Mesenchymal stem cell (in vitro differentiated cells and primary cell): ENCODE data around the gene ZNF586.
A peak's percentile ranks its signal among the peaks of the same experiment; 100 is the strongest.

Source experiments
- DNase-seq: peaks from one replicate; pipeline ENCODE4 v3.0.0-alpha.2; 2013
- H2AFZ ChIP-seq: one replicate; pipeline ENCODE4 v1.6.1; 2013; ENCODE audit warnings: low read depth, mild to moderate bottlenecking, control low read depth, inconsistent platforms, low read length, moderate library complexity
- H2AK5ac ChIP-seq: 2 replicates; pipeline ENCODE4 v1.6.1; 2013; ENCODE audit warnings: low read length, moderate library complexity, mild to moderate bottlenecking, inconsistent platforms; ENCODE audit not compliant: severe bottlenecking
- H2BK120ac ChIP-seq: one replicate; pipeline ENCODE4 v1.6.1; 2013; ENCODE audit warnings: low read depth, mild to moderate bottlenecking, inconsistent platforms, low read length, moderate library complexity
- H2BK12ac ChIP-seq, 2 experiments: one replicate each; pipeline ENCODE4 v1.6.1; 2013; ENCODE audit warnings: inconsistent platforms in 2 of 2, low read length in 2 of 2, mild to moderate bottlenecking in 2 of 2, moderate library complexity in 2 of 2, control low read depth in 1 of 2
- H2BK15ac ChIP-seq: one replicate; pipeline ENCODE4 v1.6.1; 2013; ENCODE audit warnings: mild to moderate bottlenecking, low read depth, inconsistent platforms; ENCODE audit not compliant: poor library complexity, severe bottlenecking
- H2BK5ac ChIP-seq: 2 replicates; pipeline ENCODE4 v1.6.1; 2013; ENCODE audit warnings: low read depth, mild to moderate bottlenecking, low read length, control low read depth, inconsistent platforms; ENCODE audit not compliant: poor library complexity, severe bottlenecking
- H3K14ac ChIP-seq, 2 experiments: one replicate each; pipeline ENCODE4 v1.6.1; 2013; ENCODE audit warnings: inconsistent platforms in 2 of 2, low read length in 2 of 2, control low read depth in 1 of 2, mild to moderate bottlenecking in 1 of 2, moderate library complexity in 1 of 2
- H3K18ac ChIP-seq, 2 experiments: one replicate each; pipeline ENCODE4 v1.6.1; 2013; ENCODE audit warnings: inconsistent platforms in 2 of 2, low read length in 2 of 2, control low read depth in 1 of 2, low read depth in 1 of 2, mild to moderate bottlenecking in 1 of 2
- H3K23ac ChIP-seq, 2 experiments: one replicate each; pipeline ENCODE4 v1.6.1; 2013; ENCODE audit warnings: inconsistent platforms in 2 of 2, low read length in 2 of 2, mild to moderate bottlenecking in 2 of 2, moderate library complexity in 2 of 2, control low read depth in 1 of 2
- H3K27ac ChIP-seq: 2 replicates; pipeline ENCODE4 v1.5.1; 2013; ENCODE audit warnings: mild to moderate bottlenecking, moderate library complexity, low read length, control low read depth, inconsistent platforms; ENCODE audit not compliant: poor library complexity, severe bottlenecking
- H3K27me3 ChIP-seq, 2 experiments: 2 replicates each; pipeline versions ENCODE4 v1.6.1 to v1.7.0; 2013; ENCODE audit warnings: low read length in 2 of 2, mild to moderate bottlenecking in 2 of 2, moderate library complexity in 2 of 2, control low read depth in 1 of 2, inconsistent platforms in 1 of 2; ENCODE audit not compliant: control insufficient read depth in 1 of 2, insufficient read depth in 1 of 2
- H3K36me3 ChIP-seq, 2 experiments: 2 replicates each; pipeline versions ENCODE4 v1.6.1 to v1.7.0; 2013; ENCODE audit warnings: low read length in 2 of 2, control low read depth in 1 of 2, inconsistent platforms in 1 of 2, low read depth in 1 of 2, mild to moderate bottlenecking in 1 of 2; ENCODE audit not compliant: insufficient read depth in 2 of 2, control insufficient read depth in 1 of 2
- H3K4ac ChIP-seq, 2 experiments: one replicate each; pipeline ENCODE4 v1.6.1; 2013; ENCODE audit warnings: inconsistent platforms in 2 of 2, low read length in 2 of 2, mild to moderate bottlenecking in 2 of 2, moderate library complexity in 2 of 2, control low read depth in 1 of 2, low read depth in 1 of 2
- H3K4me1 ChIP-seq: 2 replicates; pipeline ENCODE4 v1.6.1; 2013; ENCODE audit warnings: low read depth, low read length, control low read depth; ENCODE audit not compliant: control insufficient read depth, insufficient read depth
- H3K4me2 ChIP-seq: 2 replicates; pipeline ENCODE4 v1.6.1; 2013; ENCODE audit warnings: low read length, mild to moderate bottlenecking, inconsistent platforms; ENCODE audit not compliant: poor library complexity, severe bottlenecking
- H3K4me3 ChIP-seq, 2 experiments: 2 replicates each; pipeline versions ENCODE4 v1.5.1 to v1.7.0; 2013; ENCODE audit warnings: low read length in 2 of 2, mild to moderate bottlenecking in 2 of 2, control low read depth in 1 of 2, low read depth in 1 of 2; ENCODE audit not compliant: insufficient read depth in 1 of 2
- H3K79me1 ChIP-seq: replicated peaks from 2 replicates; pipeline ENCODE4 v1.6.1; 2013; ENCODE audit warnings: mild to moderate bottlenecking, control low read depth, low read length, inconsistent platforms; ENCODE audit not compliant: poor library complexity, severe bottlenecking
- H3K9ac ChIP-seq: 2 replicates; pipeline ENCODE4 v1.7.0; 2013; ENCODE audit warnings: mild to moderate bottlenecking, low read length, moderate library complexity
- H3K9me3 ChIP-seq: 2 replicates; pipeline ENCODE4 v1.7.0; 2013; ENCODE audit warnings: mild to moderate bottlenecking, low read length; ENCODE audit not compliant: control insufficient read depth
- H4K8ac ChIP-seq: one replicate; pipeline ENCODE4 v1.6.1; 2013; ENCODE audit warnings: inconsistent platforms, mild to moderate bottlenecking, low read length, moderate library complexity
- H4K91ac ChIP-seq: one replicate; pipeline ENCODE4 v1.6.1; 2013; ENCODE audit warnings: mild to moderate bottlenecking, low read length, inconsistent platforms
- WGBS: methylation state at CpG from one replicate; pipeline ENCODE4 v1.1.7; 2013; ENCODE audit warnings: mixed read lengths; 5-methylcytosine and 5-hydroxymethylcytosine counted together

The ZNF586 gene

GRCh38 chr19:57771417-57771816 is 1.9 kb downstream of the ZNF586 start:
- Histone ChIP-seq H2BK15ac (no peak overlapping the region), H3K27ac (no peak overlapping the region), H3K14ac (no peak overlapping the region), H3K23ac (no peak overlapping the region), H3K4me3 (peak overlapping the region in 1 of 2 experiments; percentile 27), H3K18ac (no peak overlapping the region), H2AFZ (no peak overlapping the region), H3K9ac (no peak overlapping the region), H3K79me1 (peaks cover 13% of the 10 kb centered on the region), H3K4me2 (no peak overlapping the region), H3K36me3 (peaks cover 28 to 38% of the 10 kb centered on the region in 2 experiments), H3K27me3 (no peaks in the 10 kb centered on the region), H2BK120ac (no peak overlapping the region), H2AK5ac (no peak overlapping the region), H2BK12ac (no peak overlapping the region), H3K4me1 (peaks cover 4% of the 10 kb centered on the region), H4K91ac (no peak overlapping the region), H3K4ac (no peak overlapping the region), H3K9me3 (peaks cover 12% of the 10 kb centered on the region), H4K8ac (no peak overlapping the region), H2BK5ac (no peak overlapping the region)
- no peak for DNase-seq
- 99% methylated on average over 4 of the region's 4 CpGs for WGBS

DNA sequence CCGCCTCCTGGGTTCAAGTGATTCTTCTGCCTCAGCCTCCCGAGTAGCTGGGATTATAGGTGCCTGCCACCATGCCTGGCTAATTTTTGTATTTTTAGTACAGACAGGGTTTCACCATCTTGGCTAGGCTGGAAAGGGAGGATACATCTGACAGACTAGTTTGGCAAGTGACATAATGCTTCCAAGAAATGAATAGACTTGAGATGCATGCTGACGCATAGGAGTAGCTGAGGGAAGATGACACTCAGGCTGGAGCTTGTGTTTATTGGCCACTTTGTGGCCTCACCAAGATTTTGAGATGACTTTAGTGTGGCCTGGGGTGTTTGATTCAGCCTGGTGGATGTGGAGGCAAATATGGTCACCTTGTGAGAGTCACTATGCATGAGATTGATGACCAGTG is 4.0 kb downstream of the ZNF586 start:
- Histone ChIP-seq H2BK15ac (no peak overlapping the region), H3K14ac (no peak overlapping the region)
- 98% methylated on average over 3 of the region's 3 CpGs for WGBS

GRCh38 chr19:57776764-57777296 is 7.4 kb downstream of the ZNF586 start:
- no peak overlapping the region for H2AFZ ChIP-seq
- DNase-seq = no peak
- H3K79me1 ChIP-seq = peaks cover 28% of the 10 kb centered on the region
- H3K18ac ChIP-seq = no peak overlapping the region
- no peak overlapping the region for H3K27ac ChIP-seq
- H2BK15ac ChIP-seq = no peak overlapping the region
- no peak overlapping the region for H2BK120ac ChIP-seq
- 90% methylated on average over 5 of the region's 6 CpGs for WGBS
- H3K4me3 ChIP-seq = no peak overlapping the region
- H3K4me1 ChIP-seq = no peaks in the 10 kb centered on the region
- no peak overlapping the region for H3K23ac ChIP-seq
- H3K9me3 ChIP-seq = peaks cover 61% of the 10 kb centered on the region
- no peak overlapping the region for H3K14ac ChIP-seq
- no peak overlapping the region for H2BK12ac ChIP-seq
- H3K36me3 ChIP-seq = peaks cover 53 to 80% of the 10 kb centered on the region in 2 experiments
- H3K27me3 ChIP-seq = no peaks in the 10 kb centered on the region
- H4K8ac ChIP-seq = no peak overlapping the region
- H4K91ac ChIP-seq = no peak overlapping the region
- no peak overlapping the region for H2BK5ac ChIP-seq
- no peak overlapping the region for H3K4me2 ChIP-seq
- H2AK5ac ChIP-seq = no peak overlapping the region
- H3K4ac ChIP-seq = no peak overlapping the region
- no peak overlapping the region for H3K9ac ChIP-seq

More for the DNA sequence above, 4.0 kb downstream of the ZNF586 start:
- Histone ChIP-seq H2BK5ac (no peak overlapping the region), H4K8ac (no peak overlapping the region), H2BK120ac (no peak overlapping the region), H3K4ac (no peak overlapping the region), H3K27ac (no peak overlapping the region), H4K91ac (no peak overlapping the region), H3K36me3 (peaks cover 42 to 53% of the 10 kb centered on the region in 2 experiments), H2AK5ac (no peak overlapping the region), H3K23ac (no peak overlapping the region), H3K4me2 (no peak overlapping the region), H3K4me1 (peaks cover 4% of the 10 kb centered on the region), H3K18ac (no peak overlapping the region), H2BK12ac (no peak overlapping the region), H3K27me3 (no peaks in the 10 kb centered on the region), H3K79me1 (peaks cover 19% of the 10 kb centered on the region), H3K9ac (no peak overlapping the region), H2AFZ (no peak overlapping the region), H3K4me3 (no peak overlapping the region), H3K9me3 (peaks cover 27% of the 10 kb centered on the region)
- no peak for DNase-seq

DNA sequence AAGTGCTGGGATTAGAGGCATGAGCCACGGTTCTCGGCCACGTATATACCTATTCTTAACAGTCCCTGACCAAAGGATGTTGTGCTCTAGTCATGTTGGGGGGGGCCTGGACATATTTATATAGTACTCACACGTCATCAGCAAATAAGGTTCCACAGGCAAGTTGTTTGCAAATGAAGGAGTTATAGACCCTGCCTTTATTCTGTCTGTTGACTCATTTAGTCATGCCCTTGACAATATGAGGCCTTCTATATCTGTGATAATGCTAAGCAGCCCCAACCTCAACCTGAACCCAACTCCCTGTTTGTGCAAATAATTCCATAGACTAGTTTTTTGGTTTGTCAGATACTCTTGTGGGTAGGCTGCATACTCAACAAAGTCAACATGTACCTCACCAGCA is 8.9 kb downstream of the ZNF586 start:
- Histone ChIP-seq H4K8ac (no peak overlapping the region), H3K4ac (no peak overlapping the region), H3K4me3 (peak overlapping the region in 1 of 2 experiments; percentile 16), H3K79me1 (peaks cover 28% of the 10 kb centered on the region), H3K4me1 (no peaks in the 10 kb centered on the region), H2BK15ac (no peak overlapping the region), H3K14ac (no peak overlapping the region), H2BK12ac (no peak overlapping the region), H3K4me2 (no peak overlapping the region), H3K9me3 (peaks cover 60% of the 10 kb centered on the region), H3K36me3 (peaks cover 48 to 69% of the 10 kb centered on the region in 2 experiments), H2AK5ac (no peak overlapping the region), H2AFZ (no peak overlapping the region), H3K23ac (no peak overlapping the region), H2BK120ac (no peak overlapping the region), H3K27me3 (no peaks in the 10 kb centered on the region), H2BK5ac (no peak overlapping the region), H3K27ac (no peak overlapping the region), H4K91ac (no peak overlapping the region), H3K9ac (no peak overlapping the region), H3K18ac (no peak overlapping the region)
- DNase-seq = no peak
- 100% methylated on average over 2 of the region's 4 CpGs for WGBS
